IPS DF 6.9 (cell line): ENCODE results near the gene AGTRAP.
A peak's percentile ranks its signal among the peaks of the same experiment; 100 is the strongest.

Experiments used
- DNase-seq: peaks from one replicate; pipeline ENCODE4 v3.0.0-alpha.2; 2013; ENCODE audit warnings: low read depth, low spot score
- H3K27ac ChIP-seq: one replicate; pipeline ENCODE4 v1.5.1; 2013; ENCODE audit warnings: low read length, control low read depth
- H3K27me3 ChIP-seq: 2 replicates; pipeline ENCODE4 v1.6.1; 2013; ENCODE audit warnings: mild to moderate bottlenecking, low read length; ENCODE audit not compliant: control insufficient read depth, insufficient read depth
- H3K36me3 ChIP-seq: 2 replicates; pipeline ENCODE4 v1.6.1; 2013; ENCODE audit warnings: low read length; ENCODE audit not compliant: control insufficient read depth, insufficient read depth
- H3K4me1 ChIP-seq: 2 replicates; pipeline ENCODE4 v1.6.1; 2013; ENCODE audit warnings: low read length; ENCODE audit not compliant: control insufficient read depth, insufficient read depth
- H3K4me3 ChIP-seq: 2 replicates; pipeline ENCODE4 v1.5.1; 2013; ENCODE audit warnings: mild to moderate bottlenecking, low read length
- H3K9me3 ChIP-seq: 2 replicates; pipeline ENCODE4 v1.6.1; 2013; ENCODE audit warnings: low read length, inconsistent platforms; ENCODE audit not compliant: control insufficient read depth, insufficient read depth
- WGBS: extraction: QIAGEN DNeasy Blood & Tissue Kit; methylation state at CpG from one replicate; pipeline ENCODE4 v1.1.7; 2013; ENCODE audit warnings: mixed read lengths, missing lambda C conversion rate; ENCODE audit not compliant: insufficient read length, insufficient coverage; 5-methylcytosine and 5-hydroxymethylcytosine counted together

Gene AGTRAP

DNA sequence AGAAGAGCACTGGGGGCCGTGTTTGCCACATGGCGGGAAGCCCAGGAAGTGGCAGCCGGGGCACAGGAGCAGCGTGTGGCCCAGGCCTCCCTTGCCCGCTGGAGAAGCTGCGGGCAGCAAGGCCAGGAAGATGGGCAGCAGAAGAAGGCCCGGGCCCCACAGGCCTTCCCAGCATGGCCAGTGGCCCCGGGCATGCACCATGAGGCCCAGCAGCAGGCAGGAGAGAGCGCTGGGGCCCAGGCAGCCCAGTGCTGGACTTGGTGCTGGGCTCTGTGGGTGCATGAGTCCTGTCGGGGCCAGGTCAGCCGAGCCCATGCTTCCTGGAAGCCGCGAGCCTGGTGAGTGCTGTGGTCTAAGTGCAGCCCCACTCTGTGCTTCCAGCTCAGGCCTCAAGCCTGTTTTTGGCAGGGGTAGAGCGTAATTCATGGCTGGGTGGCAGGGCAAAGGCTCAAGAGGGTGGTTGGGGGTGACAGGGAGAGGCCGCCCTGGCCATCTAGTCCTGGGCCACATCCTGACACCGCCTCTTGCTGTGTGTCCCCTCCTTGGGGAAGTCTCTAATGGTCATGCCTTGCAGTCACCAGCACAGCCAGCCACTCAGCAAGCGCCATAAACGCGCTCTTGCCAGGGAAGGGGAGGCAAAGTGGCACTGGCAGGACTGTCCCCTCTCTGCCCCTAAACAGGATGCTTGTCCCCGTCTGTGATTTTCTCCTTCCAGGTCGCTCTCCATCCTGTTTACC is 48.5 kb downstream of the AGTRAP start:
- WGBS = no CpG with 5 or more reads among the region's 21 CpGs
- no peak for DNase-seq
- Histone ChIP-seq H3K27ac (no peak overlapping the region), H3K36me3 (no peaks in the 10 kb centered on the region; the same call in 1 of the 2 replicates), H3K9me3 (no peaks in the 10 kb centered on the region), H3K27me3 (no peaks in the 10 kb centered on the region), H3K4me3 (no peak overlapping the region), H3K4me1 (peaks cover 14% of the 10 kb centered on the region)

DNA sequence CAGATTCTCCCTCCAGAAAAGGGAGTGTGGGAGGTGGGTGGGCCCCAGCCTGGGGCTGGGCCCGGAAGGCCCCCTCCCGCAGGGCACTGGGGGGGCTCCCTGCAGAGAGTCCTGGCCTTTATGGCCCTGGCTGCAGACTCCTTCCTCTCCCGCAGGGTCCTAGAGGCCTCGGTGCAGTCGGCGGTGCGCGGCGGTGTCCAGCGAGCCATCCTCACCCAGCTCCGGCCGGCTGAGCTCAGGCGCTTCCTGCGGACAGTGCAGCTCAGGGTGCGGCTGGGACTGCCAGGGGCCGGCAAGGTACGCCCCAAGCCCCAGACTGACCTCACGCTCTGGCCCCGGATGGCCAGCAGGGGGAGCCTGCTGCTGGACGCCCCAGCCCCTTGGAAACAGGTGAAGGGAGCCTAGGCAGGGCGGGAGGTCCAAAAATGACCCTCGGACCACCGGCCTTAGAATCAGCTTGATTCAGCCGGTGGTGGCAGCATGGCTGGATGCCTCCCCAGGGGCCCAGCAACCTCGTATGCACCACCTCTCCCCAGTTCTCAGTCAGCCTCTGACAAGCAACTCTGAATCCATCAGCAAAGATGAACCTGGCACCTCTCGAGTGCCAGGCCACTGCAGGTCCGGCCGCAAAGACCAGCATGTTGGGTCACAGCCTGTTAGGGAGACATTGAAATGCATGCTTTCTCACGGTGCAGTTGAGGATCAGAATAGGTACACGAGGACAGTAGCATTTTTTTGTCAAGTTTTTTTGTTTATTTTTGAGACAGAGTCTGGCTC is 49.2 kb downstream of the AGTRAP start:
- Histone ChIP-seq H3K27me3 (no peaks in the 10 kb centered on the region), H3K4me3 (no peak overlapping the region), H3K9me3 (no peaks in the 10 kb centered on the region), H3K36me3 (peaks cover 4% of the 10 kb centered on the region), H3K4me1 (peaks cover 14% of the 10 kb centered on the region), H3K27ac (no peak overlapping the region)
- no CpG with 5 or more reads among the region's 30 CpGs for WGBS
- peak; percentile 68 for DNase-seq

DNA sequence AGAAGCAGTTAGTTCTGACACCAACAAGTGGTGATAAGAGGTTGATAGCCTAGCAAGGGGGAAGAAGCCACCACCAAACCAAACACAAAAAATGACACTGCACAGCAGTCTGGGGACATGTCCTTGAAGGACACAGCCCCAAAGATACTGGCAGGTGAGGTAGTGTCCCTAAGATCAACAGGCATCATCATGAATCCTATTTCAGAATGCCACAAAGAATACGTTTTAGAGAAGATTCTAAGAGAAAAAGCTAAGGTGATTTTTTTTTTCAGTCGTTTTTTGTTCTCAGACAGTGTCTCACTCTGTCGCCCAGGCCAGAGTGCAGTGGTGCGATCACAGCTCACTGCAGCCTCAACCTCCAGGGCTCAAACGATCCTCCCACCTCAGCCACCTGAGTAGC is 50.2 kb downstream of the AGTRAP start:
- Histone ChIP-seq H3K27ac (no peak overlapping the region), H3K4me1 (peaks cover 14% of the 10 kb centered on the region), H3K4me3 (no peak overlapping the region), H3K27me3 (no peaks in the 10 kb centered on the region), H3K9me3 (no peaks in the 10 kb centered on the region), H3K36me3 (peaks cover 11% of the 10 kb centered on the region)
- WGBS = no CpG with 5 or more reads among the region's 5 CpGs
- no peak for DNase-seq

DNA sequence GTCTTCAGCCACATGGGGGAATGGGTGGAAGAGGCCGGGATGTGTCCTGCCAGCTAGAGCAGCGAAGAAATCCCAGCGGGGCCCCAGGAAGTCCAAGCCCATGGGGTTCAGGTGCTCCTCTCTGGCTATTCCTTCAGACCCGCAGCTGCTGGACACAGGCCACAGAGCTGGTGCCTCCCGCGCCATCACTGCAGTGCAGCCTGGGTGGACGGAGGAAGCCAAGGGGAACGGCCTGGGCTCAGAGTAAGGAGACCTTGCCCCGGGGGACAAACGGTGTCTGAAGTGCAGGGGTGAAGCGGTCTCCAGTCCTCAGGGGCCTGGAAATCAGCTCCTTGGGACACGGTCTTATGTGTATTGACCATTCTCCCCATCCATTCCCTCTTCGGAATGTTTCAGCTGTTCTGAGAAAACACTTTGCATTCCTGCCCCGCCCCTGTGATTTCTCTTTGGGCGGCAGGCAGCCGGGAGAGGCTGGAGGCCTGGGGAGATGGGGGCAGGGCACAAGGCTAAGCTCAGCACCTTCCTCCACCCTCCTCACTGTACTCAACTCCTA is 51.4 kb downstream of the AGTRAP start:
- Histone ChIP-seq H3K27me3 (no peaks in the 10 kb centered on the region), H3K9me3 (no peaks in the 10 kb centered on the region), H3K27ac (no peak overlapping the region), H3K4me3 (no peak overlapping the region), H3K36me3 (peaks cover 15% of the 10 kb centered on the region), H3K4me1 (peaks cover 14% of the 10 kb centered on the region)
- WGBS = no CpG with 5 or more reads among the region's 16 CpGs
- no peak for DNase-seq

DNA sequence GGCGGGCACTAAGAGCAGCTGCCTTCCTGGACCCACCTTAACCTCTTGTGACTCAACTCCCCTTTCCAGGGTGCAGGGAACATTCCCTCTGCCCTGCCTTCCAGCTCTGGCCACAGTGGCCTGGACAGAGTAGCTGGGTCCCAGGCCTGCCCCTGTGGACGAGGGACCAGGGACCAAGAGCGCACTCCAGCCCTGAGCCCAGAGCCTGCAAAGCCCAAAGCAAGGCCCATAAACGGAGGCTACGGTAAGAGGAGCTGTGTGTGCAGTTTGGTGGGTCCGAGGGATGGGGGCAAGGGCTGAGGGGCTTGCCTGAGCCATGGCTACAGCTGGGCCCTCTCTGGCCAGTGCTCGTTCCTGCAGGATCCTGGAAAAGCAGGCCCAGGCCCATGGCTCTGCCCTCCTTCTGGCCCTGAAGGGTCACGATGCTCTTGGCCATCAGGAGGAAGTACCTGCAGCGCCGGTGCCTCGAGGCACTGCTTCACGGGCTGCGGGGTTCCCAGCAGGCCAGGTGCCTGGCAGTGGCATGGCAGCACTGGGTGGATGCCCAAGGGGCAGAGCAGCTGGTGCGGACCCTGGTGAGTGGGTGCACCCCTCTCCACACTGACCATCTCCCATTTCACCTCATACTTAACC is 52.0 kb downstream of the AGTRAP start:
- peaks cover 14% of the 10 kb centered on the region for H3K4me1 ChIP-seq
- WGBS = no CpG with 5 or more reads among the region's 14 CpGs
- H3K4me3 ChIP-seq = no peak overlapping the region; the same call in 1 of the 2 replicates
- DNase-seq = no peak
- no peaks in the 10 kb centered on the region for H3K9me3 ChIP-seq
- H3K27ac ChIP-seq = no peak overlapping the region
- peaks cover 16% of the 10 kb centered on the region for H3K36me3 ChIP-seq
- H3K27me3 ChIP-seq = no peaks in the 10 kb centered on the region

DNA sequence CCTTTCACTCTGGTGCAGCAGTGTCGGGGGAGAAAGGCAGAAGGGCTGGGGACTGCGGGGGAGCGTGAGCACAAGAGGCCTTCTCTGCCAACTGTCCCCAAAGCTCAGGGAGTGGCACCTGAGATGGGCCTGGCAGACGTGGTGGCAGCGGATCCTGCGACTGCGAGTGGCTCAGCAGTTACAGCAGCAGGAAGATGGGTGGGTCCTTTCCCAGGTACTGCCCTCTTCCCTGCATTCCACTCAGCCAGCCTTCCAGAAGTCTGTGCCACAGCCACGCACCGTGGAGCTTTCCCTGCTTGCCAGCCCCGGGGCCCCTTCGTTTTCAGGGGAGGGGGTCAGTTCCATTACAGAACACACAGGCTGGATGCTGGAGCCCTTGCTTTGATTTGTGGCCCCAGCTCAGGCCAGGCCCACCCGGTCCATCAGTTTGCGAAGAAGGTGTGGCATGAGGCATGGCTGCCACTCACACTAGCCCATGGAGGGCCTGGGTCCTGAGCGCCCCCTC is 52.7 kb downstream of the AGTRAP start:
- H3K4me3 ChIP-seq = no peak overlapping the region
- no peak overlapping the region for H3K27ac ChIP-seq
- no CpG with 5 or more reads among the region's 14 CpGs for WGBS
- no peak for DNase-seq
- peaks cover 14% of the 10 kb centered on the region for H3K4me1 ChIP-seq
- H3K36me3 ChIP-seq = peaks cover 16% of the 10 kb centered on the region
- no peaks in the 10 kb centered on the region for H3K9me3 ChIP-seq
- H3K27me3 ChIP-seq = no peaks in the 10 kb centered on the region

DNA sequence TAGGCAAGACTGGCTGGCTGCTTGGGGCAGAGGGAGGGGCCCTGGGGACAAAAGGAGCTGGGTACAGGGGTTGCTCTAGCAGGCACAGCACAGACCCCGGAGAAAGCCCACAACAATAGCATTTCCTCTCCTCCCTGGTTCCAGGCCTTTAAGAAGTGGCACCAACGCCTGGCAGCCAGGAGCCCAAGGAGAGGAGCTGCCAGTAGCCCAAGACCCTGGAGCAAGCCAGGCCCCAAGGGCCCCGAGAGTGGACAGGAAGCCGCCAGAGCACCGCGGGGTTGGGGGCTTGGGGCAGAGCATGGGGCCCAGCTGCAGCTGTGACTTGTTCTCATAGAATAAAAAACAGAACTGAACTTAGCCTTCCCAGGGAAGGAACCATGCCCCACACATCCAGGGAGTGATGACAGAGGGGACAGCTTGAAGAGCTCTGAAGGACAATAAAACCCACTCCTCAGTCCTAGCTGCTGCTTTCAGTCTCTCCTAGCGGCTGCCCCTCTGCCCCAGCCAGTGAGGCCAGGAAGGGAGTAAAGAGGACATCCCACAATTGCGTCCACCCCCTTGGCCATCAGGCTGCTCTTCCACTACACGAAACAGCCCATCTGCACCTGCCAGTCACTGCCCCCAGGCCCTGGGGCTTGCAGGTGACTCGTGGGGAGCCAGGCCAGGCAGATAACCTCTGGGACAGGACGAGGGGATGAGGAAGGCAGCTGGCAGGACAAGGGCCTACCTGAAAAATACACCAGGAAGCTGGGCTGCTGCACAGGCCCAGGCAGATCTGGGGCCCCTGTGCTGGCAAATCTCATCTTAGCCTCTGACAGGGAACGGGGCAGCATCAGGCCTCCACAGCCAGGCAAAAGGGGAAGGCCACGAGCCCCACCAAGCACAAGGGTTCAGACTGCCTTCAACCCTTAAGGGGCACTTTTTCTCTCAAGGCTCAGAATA is 53.5 kb downstream of the AGTRAP start:
- no CpG with 5 or more reads among the region's 13 CpGs for whole genome bisulfite sequencing
- no peak overlapping the region for H3K27ac ChIP-seq
- no peak for DNase-seq
- peaks cover 21% of the 10 kb centered on the region for H3K36me3 ChIP-seq
- H3K4me1 ChIP-seq = peaks cover 14% of the 10 kb centered on the region
- no peaks in the 10 kb centered on the region for H3K9me3 ChIP-seq
- H3K27me3 ChIP-seq = no peaks in the 10 kb centered on the region
- no peak overlapping the region for H3K4me3 ChIP-seq

DNA sequence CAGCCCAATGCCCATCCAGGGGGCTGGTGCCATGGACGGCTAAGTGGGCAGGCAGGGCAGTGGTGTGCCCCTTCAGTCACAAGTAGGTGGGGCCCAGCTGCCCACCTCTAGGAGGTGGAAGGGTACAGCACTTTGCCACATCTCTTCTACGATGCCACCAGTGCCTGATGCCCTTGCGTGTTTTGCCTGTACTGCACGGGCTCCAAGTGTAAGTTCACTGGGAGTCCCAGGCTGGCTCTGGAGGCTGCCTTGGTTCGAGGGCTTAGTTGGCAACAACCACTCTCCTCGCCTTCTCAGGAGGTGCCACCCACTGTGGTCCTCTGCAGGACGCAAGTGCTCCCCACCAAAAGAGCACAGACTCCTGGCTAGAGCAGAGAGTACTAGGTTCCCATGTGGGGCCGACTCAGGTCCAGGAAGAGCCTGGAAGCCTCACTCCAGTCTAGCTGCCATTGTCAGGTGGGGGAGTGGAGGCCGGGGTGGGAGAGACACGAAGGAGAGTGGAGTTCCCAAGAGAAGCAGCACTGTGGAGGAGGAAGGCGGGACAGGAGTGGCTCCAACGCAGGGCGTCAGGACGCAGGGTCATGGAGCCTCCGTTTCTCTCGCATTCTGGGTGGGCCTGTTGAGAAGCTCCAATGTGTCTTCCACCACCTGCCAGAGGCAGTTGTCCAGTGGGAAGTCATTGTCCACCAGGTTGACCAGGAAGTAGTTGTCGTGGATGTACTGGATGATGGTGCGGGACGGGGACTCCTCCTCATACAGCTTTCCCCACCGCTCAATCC is 54.4 kb downstream of the AGTRAP start:
- WGBS = no CpG with 5 or more reads among the region's 20 CpGs
- Histone ChIP-seq H3K36me3 (peaks cover 27% of the 10 kb centered on the region), H3K27ac (no peak overlapping the region), H3K27me3 (no peaks in the 10 kb centered on the region), H3K4me1 (peaks cover 10% of the 10 kb centered on the region), H3K9me3 (no peaks in the 10 kb centered on the region), H3K4me3 (no peak overlapping the region)
- no peak for DNase-seq
